GM13977 (cell line): Measurements from ENCODE around the gene CSDE1.

Source experiments
- DNase-seq: peaks from one replicate; pipeline ENCODE4 v3.0.0; 2012; ENCODE audit warnings: low spot score
- CTCF ChIP-seq: IDR thresholded peaks from 2 replicates; pipeline ENCODE4 v1.5.1; 2012; ENCODE audit warnings: mild to moderate bottlenecking, control low read depth; ENCODE audit not compliant: insufficient read depth; ENCODE audit errors: extremely low read depth, missing control alignments
- in situ Hi-C: fragments of 300-500 bp; cut with MboI; formaldehyde crosslinking; loops from one replicate; pipeline ENCODE4 v1.12.0; 2022; ENCODE audit warnings: low sequenced_read_pairs, low pct_unique_long_range_greater_than_20kb, mixed read lengths, inconsistent platforms; ENCODE audit not compliant: unreplicated experiment

Gene CSDE1

DNA sequence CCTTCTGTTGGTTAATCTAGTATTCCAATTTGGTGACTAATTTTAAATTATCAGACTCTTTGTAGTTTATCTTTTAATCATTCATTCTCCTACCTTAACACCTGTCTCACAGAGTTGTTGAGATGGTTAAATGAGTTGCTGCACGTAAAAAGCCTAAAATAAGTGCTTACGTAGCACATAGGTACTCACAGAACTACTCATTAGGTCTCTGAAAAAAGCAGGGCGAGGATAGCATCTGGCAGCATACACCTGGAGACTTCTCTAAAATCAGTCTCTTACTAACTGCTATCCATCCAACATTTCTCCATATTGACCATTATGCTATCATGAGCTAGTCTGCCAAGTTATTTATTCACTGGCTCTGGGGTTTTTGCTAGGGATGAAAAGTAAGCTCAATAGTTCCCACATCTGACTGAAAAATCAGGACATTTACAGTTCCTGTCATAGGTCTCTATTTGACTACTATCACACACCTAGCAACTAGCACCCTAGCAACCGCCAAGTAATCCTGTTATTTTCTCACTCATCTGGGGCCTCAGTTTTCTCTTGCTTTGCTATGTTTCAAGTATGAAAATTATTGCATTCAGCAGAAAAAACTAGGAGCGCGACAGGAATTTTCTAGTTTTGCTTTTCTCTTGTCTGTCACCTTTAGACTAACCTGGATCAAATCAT lies 11.2 kb downstream of the CSDE1 start:
- TF ChIP-seq CTCF: no peak
- DNase-seq: no peak
- in situ Hi-C loops: no loop called here

DNA sequence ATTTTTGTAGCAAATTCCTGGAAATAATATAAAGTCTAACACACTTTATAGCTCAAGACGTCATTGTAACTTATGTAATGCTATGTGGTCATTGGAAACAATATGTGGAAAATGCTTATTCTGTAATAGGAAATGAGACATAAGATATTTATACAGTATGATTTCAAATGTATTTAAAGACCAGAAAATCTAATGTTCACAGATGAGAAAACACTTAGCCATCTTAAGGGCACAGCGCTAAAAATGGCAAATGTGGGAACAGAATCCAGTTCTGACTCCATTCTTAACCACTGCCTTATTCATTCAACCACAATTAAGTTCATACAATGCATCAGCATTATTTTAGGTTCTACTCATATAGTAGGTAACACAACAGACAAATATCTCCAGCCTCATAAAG lies 12.5 kb downstream of the CSDE1 start:
- TF ChIP-seq CTCF: no peak
- DNase-seq: no peak
- in situ Hi-C loops: no loop called here

- TF ChIP-seq CTCF: no peak
- in situ Hi-C loops: no loop called here
- no peak for DNase-seq
Observed at GRCh38 chr1:114741963-114742746, 15.6 kb downstream of the CSDE1 start.

DNA sequence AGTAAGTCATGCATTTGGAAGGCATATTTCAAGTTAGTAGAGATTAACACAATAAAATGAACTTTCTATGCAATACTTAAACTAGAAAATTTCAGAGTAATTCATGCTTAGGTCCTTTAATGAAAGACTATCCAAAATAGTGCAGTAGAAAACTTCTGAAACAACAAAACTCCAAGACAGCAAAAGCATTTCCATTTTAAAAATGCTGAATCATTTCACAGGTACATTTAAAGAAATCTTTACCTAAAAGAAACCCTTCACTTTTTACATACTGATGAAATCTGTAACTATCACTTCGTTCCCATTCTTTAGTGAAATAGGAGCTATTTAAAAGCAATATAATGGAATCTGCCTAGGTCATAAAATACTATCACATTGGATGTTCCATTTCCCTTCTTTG lies 17.5 kb downstream of the CSDE1 start:
- in situ Hi-C loops: no loop called here
- TF ChIP-seq CTCF: no peak
- no peak for DNase-seq

GRCh38 chr1:114737314-114737849 lies 20.4 kb downstream of the CSDE1 start:
- in situ Hi-C loops: no loop called here
- no peak for TF ChIP-seq CTCF
- DNase-seq: no peak

DNA sequence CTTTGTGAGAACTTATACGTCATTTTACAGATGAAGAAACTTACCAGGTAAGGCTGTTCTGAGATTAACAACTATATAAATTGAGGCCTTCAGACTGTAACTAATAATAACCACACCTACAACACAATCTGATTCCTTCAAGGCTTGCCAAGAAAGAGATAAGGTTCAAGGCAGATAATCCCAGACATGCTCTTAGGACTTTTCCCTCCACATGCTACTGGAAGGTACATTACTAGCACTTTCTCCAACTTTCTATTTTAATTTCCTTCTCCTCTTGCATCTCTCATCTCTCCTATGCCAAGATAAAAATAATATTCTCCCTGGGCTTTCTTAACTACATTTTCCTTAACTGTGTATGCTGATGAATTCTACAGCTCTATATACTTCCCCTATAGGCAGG lies 22.3 kb downstream of the CSDE1 start:
- DNase-seq: no peak
- in situ Hi-C loops: no loop called here
- TF ChIP-seq CTCF: no peak
